OCI-LY3 (cell line): ENCODE results near the gene FGGY.

Experiments used
- EZH2phosphoT487 ChIP-seq: fragments of 200-600 bp; shearing (Covaris generic); IDR thresholded peaks from 2 replicates; pipeline ENCODE4 v1.6.1; 2018; ENCODE audit warnings: antibody characterized with exemption, mixed run types, low read depth
- TF ChIP-seq, protein P1 (sequence below): fragments of 200-600, 300-600 bp; sonication (generic); IDR thresholded peaks from 2 replicates; pipeline ENCODE4 v1.5.1; 2014; ENCODE audit warnings: antibody characterized with exemption, low read length, low read depth

DNA sequence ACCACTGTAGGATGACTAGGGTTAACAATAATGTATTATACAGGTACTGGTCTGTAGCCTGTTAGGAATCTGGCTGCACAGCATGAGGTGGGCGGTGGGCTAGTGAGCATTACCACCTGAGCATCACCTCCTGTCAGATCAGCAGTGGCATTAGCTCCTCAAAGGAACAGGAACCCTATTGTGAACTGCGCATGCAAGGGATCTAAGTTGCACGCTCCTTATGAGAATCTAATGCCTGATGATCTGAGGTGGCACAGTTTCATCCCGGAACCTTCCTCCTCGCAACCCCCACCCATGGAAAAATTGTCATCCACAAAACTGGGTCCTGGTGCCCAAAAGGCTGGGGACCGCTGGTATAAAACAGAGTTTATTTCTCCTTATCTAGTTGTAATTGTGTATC is 147.6 kb downstream of the FGGY start:
- TF ChIP-seq, protein P1, sequence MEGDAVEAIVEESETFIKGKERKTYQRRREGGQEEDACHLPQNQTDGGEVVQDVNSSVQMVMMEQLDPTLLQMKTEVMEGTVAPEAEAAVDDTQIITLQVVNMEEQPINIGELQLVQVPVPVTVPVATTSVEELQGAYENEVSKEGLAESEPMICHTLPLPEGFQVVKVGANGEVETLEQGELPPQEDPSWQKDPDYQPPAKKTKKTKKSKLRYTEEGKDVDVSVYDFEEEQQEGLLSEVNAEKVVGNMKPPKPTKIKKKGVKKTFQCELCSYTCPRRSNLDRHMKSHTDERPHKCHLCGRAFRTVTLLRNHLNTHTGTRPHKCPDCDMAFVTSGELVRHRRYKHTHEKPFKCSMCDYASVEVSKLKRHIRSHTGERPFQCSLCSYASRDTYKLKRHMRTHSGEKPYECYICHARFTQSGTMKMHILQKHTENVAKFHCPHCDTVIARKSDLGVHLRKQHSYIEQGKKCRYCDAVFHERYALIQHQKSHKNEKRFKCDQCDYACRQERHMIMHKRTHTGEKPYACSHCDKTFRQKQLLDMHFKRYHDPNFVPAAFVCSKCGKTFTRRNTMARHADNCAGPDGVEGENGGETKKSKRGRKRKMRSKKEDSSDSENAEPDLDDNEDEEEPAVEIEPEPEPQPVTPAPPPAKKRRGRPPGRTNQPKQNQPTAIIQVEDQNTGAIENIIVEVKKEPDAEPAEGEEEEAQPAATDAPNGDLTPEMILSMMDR = no peak
- TF ChIP-seq EZH2phosphoT487 = no peak
